D721Med (cell line): ENCODE results near the gene CD4.

Experiments used
- DNase-seq: peaks from one replicate; pipeline ENCODE4 v3.0.0; 2011; ENCODE audit warnings: low spot score; ENCODE audit not compliant: insufficient read length
- FAIRE-seq: peaks from 2 replicates; lab custom pipeline; 2011; peaks lifted over from hg19 to GRCh38; lab: Jason Lieb, UNC
- CTCF ChIP-seq: IDR thresholded peaks from 2 replicates; pipeline ENCODE4 v1.5.1; 2012; ENCODE audit warnings: mild to moderate bottlenecking, control low read depth; ENCODE audit not compliant: insufficient read depth; ENCODE audit errors: missing control alignments

The CD4 gene

GRCh38 chr12:6766651-6767349 lies 22.5 kb upstream of the CD4 start:
- TF ChIP-seq CTCF: peak; percentile 25
- DNase-seq (peak; percentile 8), FAIRE-seq (no peak)

GRCh38 chr12:6767353-6768319 lies 21.7 kb upstream of the CD4 start:
- FAIRE-seq: no peak

GRCh38 chr12:6768437-6768914 lies 20.9 kb upstream of the CD4 start:
- DNase-seq: peak; percentile 30
- no peak for TF ChIP-seq CTCF
- peak; percentile 44 for FAIRE-seq

More at GRCh38 chr12:6767353-6768319, 21.7 kb upstream of the CD4 start:
- TF ChIP-seq CTCF: no peak
- peak; percentile 11 for DNase-seq

- FAIRE-seq: no peak
- peak; percentile 91 for DNase-seq
- no peak for TF ChIP-seq CTCF
Observed at GRCh38 chr12:6768990-6769389, 20.3 kb upstream of the CD4 start.

- no peak for TF ChIP-seq CTCF
- FAIRE-seq (no peak), DNase-seq (peak; percentile 8)
Observed at GRCh38 chr12:6769666-6770065, 19.7 kb upstream of the CD4 start.

- no peak for TF ChIP-seq CTCF
- peak; percentile 4 for DNase-seq
- no peak for FAIRE-seq
Observed at GRCh38 chr12:6770094-6770493, 19.2 kb upstream of the CD4 start.
